HepG2 (cell line): ENCODE data around the gene ARFGEF3. TPM values are rescaled to one million over a fixed set of nuclear protein-coding genes. Genes with fewer than 3 reads are reported as not detected.

Source experiments
- BORCS8-MEF2B ChIP-seq: sonication (generic); formaldehyde crosslinking; IDR thresholded peaks from 2 replicates; pipeline ENCODE4 v1.8.0; 2022; ENCODE audit warnings: mild to moderate bottlenecking, missing genetic modification reagents
- CHCHD3 ChIP-seq: sonication (generic); formaldehyde crosslinking; IDR thresholded peaks from 2 replicates; pipeline ENCODE4 v1.8.0; 2022; ENCODE audit warnings: mild to moderate bottlenecking, missing genetic modification reagents, moderate library complexity
- GLI4 ChIP-seq: sonication (generic); formaldehyde crosslinking; IDR thresholded peaks from 2 replicates; pipeline ENCODE4 v1.5.1; 2020; ENCODE audit warnings: missing genetic modification reagents, mild to moderate bottlenecking, moderate library complexity, borderline replicate concordance
- HHEX ChIP-seq: IDR thresholded peaks from 2 replicates; pipeline ENCODE4 v1.6.1; 2016; ENCODE audit warnings: control low read depth
- MBNL3 ChIP-seq: fragments of 250-450 bp; sonication (Bioruptor Pico); conservative IDR thresholded peaks from 2 replicates; pipeline ENCODE4 v1.8.0; 2022; ENCODE audit warnings: mild to moderate bottlenecking, inconsistent platforms
- NAIF1 ChIP-seq: sonication (generic); formaldehyde crosslinking; IDR thresholded peaks from 2 replicates; pipeline ENCODE4 v1.5.0; 2020; ENCODE audit warnings: mild to moderate bottlenecking, missing genetic modification reagents, borderline replicate concordance
- NFE2L2 ChIP-seq: fragments of 150-350 bp; IDR thresholded peaks from 2 replicates; pipeline ENCODE4 v1.6.1; 2014; ENCODE audit warnings: low read length
- PAX8 ChIP-seq: sonication (generic); formaldehyde crosslinking; IDR thresholded peaks from 2 replicates; pipeline ENCODE4 v1.8.0; 2022; ENCODE audit warnings: mild to moderate bottlenecking, missing genetic modification reagents, borderline replicate concordance
- RCOR2 ChIP-seq: IDR thresholded peaks from 2 replicates; pipeline ENCODE4 v1.6.1; 2016; ENCODE audit warnings: missing biosample characterization, missing genetic modification reagents
- TCF7L2 ChIP-seq: IDR thresholded peaks from 2 replicates; pipeline ENCODE4 v1.6.1; 2011; ENCODE audit warnings: mild to moderate bottlenecking, low read depth, low read length, moderate library complexity
- ZBTB3 ChIP-seq: sonication (generic); formaldehyde crosslinking; IDR thresholded peaks from 2 replicates; pipeline ENCODE4 v1.4.0; 2020; ENCODE audit warnings: low read depth, mild to moderate bottlenecking, moderate library complexity, missing genetic modification reagents, borderline replicate concordance
- ZNF180 ChIP-seq: sonication (generic); formaldehyde crosslinking; IDR thresholded peaks from 2 replicates; pipeline ENCODE4 v1.4.0; 2020; ENCODE audit warnings: low read depth, missing genetic modification reagents, borderline replicate concordance
- ZNF335 ChIP-seq: sonication (generic); formaldehyde crosslinking; IDR thresholded peaks from 2 replicates; pipeline ENCODE4 v1.4.0; 2020; ENCODE audit warnings: missing genetic modification reagents
- ZNF367 ChIP-seq: sonication (generic); formaldehyde crosslinking; IDR thresholded peaks from 2 replicates; pipeline ENCODE4 v1.4.0; 2020; ENCODE audit warnings: missing genetic modification reagents, borderline replicate concordance
- polyA plus RNA-seq, 8 experiments: library from polyadenylated mRNA; depleted of rRNA in 3 of 8; stranded (reverse) in 7 of 8; unstranded in 1 of 8; fragments of >200 nt; fragmentation: Illumina TruSeq in 4 of 8; extraction: Trizol in 4 of 8; gene quantifications; 2 replicates each; pipeline versions ENCODE4 v1.2.1 to v1.2.3, GENCODE V29; 2011 to 2016; ENCODE audit warnings: low read depth in 4 of 8, missing spikeins in 1 of 8, mixed read lengths in 1 of 8; ENCODE audit not compliant: insufficient read depth in 1 of 8
- total RNA-seq, 5 experiments: library from RNA; depleted of rRNA; stranded (reverse); fragments of >200 nt; fragmentation: Illumina TruSeq; extraction: Trizol; gene quantifications; 2 replicates each; pipeline ENCODE4 v1.2.3, GENCODE V29; 2016; ENCODE audit warnings: low read depth in 1 of 5
- TF ChIP-seq, protein P1 (sequence below): sonication (generic); formaldehyde crosslinking; IDR thresholded peaks from 2 replicates; pipeline ENCODE4 v1.5.0; 2020; ENCODE audit warnings: missing genetic modification reagents
- TF ChIP-seq, protein P2 (sequence below): sonication (generic); formaldehyde crosslinking; IDR thresholded peaks from 2 replicates; pipeline ENCODE4 v1.8.1; 2023; ENCODE audit warnings: mild to moderate bottlenecking, moderate library complexity, missing genetic modification reagents
- TF ChIP-seq, protein P3 (sequence below): sonication (generic); formaldehyde crosslinking; IDR thresholded peaks from 2 replicates; pipeline ENCODE4 v1.9.0; 2021; ENCODE audit warnings: missing genetic modification reagents, mild to moderate bottlenecking, borderline replicate concordance
- TF ChIP-seq, protein P4 (sequence below): sonication (generic); formaldehyde crosslinking; IDR thresholded peaks from 2 replicates; pipeline ENCODE4 v1.8.1; 2023; ENCODE audit warnings: mild to moderate bottlenecking, missing genetic modification reagents
- TF ChIP-seq, protein P5 (sequence below): IDR thresholded peaks from 2 replicates; pipeline ENCODE4 v1.6.1; 2016; ENCODE audit warnings: low read depth, missing genetic modification reagents, missing compliant biosample characterization

The ARFGEF3 gene
- total and polyA plus RNA-seq, 2 of the 13 experiments (the other 11 are each of a cell fraction or from before 2014, with no cell fraction given): 0.60 to 2.6 TPM

DNA sequence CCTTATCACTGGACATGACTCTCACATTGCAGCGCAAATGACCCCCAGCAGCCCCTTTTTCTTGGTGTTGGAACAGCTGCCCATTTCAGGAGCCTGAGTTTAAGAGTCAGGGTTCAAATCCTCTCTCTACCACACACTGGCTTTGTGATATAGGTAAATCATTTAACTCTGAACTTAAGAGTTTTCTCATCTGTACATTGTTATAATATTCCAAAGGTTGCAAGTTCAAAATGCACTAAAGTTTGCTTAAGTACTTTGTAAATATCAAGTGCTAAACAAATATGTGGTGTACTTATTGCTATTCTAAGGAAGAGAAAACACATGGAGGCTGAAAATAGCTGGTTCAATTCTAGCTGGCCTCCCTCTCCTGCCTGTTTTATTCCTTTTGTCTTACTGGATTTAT is 95.9 kb downstream of the ARFGEF3 start (continued):
- TF ChIP-seq, protein P1, sequence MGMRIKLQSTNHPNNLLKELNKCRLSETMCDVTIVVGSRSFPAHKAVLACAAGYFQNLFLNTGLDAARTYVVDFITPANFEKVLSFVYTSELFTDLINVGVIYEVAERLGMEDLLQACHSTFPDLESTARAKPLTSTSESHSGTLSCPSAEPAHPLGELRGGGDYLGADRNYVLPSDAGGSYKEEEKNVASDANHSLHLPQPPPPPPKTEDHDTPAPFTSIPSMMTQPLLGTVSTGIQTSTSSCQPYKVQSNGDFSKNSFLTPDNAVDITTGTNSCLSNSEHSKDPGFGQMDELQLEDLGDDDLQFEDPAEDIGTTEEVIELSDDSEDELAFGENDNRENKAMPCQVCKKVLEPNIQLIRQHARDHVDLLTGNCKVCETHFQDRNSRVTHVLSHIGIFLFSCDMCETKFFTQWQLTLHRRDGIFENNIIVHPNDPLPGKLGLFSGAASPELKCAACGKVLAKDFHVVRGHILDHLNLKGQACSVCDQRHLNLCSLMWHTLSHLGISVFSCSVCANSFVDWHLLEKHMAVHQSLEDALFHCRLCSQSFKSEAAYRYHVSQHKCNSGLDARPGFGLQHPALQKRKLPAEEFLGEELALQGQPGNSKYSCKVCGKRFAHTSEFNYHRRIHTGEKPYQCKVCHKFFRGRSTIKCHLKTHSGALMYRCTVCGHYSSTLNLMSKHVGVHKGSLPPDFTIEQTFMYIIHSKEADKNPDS: no peak
- TF ChIP-seq, protein P2, sequence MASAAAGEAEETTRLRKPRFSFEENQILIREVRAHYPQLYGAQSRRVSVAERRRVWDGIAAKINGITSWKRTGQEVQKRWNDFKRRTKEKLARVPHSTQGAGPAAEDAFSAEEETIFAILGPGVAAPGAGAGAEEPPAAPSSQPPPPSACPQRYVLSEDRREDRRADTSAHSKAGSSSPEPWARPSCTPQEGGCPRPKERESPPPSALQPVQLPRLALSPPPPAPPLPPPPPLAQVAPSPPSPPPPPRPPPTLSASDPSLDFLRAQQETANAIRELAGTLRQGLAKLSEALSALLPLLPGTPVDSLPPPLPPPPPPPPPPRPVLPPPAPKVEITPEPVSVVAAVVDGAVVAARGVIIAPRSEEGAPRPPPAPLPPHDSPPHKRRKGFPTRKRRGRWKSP (CRISPR knock-in tag): peak; percentile 26; the same call in 1 of the 2 replicates
- TF ChIP-seq ZBTB3 (CRISPR knock-in tag): no peak
- TF ChIP-seq HHEX (CRISPR knock-in tag): no peak
- no peak for TF ChIP-seq PAX8 (CRISPR knock-in tag)
- TF ChIP-seq NAIF1: no peak
- peak; percentile 16; the same call in 1 of the 2 replicates for TF ChIP-seq RCOR2 (CRISPR knock-in tag)
- TF ChIP-seq NFE2L2: no peak
- no peak for TF ChIP-seq ZNF180 (CRISPR knock-in tag)
- TF ChIP-seq TCF7L2: no peak
- no peak for TF ChIP-seq MBNL3 (CRISPR knock-in tag)
- TF ChIP-seq, protein P3, sequence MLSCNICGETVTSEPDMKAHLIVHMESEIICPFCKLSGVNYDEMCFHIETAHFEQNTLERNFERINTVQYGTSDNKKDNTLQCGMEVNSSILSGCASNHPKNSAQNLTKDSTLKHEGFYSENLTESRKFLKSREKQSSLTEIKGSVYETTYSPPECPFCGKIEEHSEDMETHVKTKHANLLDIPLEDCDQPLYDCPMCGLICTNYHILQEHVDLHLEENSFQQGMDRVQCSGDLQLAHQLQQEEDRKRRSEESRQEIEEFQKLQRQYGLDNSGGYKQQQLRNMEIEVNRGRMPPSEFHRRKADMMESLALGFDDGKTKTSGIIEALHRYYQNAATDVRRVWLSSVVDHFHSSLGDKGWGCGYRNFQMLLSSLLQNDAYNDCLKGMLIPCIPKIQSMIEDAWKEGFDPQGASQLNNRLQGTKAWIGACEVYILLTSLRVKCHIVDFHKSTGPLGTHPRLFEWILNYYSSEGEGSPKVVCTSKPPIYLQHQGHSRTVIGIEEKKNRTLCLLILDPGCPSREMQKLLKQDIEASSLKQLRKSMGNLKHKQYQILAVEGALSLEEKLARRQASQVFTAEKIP: no peak
- no peak for TF ChIP-seq GLI4 (CRISPR knock-in tag)
- TF ChIP-seq, protein P4, sequence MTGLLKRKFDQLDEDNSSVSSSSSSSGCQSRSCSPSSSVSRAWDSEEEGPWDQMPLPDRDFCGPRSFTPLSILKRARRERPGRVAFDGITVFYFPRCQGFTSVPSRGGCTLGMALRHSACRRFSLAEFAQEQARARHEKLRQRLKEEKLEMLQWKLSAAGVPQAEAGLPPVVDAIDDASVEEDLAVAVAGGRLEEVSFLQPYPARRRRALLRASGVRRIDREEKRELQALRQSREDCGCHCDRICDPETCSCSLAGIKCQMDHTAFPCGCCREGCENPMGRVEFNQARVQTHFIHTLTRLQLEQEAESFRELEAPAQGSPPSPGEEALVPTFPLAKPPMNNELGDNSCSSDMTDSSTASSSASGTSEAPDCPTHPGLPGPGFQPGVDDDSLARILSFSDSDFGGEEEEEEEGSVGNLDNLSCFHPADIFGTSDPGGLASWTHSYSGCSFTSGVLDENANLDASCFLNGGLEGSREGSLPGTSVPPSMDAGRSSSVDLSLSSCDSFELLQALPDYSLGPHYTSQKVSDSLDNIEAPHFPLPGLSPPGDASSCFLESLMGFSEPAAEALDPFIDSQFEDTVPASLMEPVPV (CRISPR knock-in tag): no peak
- no peak for TF ChIP-seq CHCHD3 (CRISPR knock-in tag)
- TF ChIP-seq, protein P5, sequence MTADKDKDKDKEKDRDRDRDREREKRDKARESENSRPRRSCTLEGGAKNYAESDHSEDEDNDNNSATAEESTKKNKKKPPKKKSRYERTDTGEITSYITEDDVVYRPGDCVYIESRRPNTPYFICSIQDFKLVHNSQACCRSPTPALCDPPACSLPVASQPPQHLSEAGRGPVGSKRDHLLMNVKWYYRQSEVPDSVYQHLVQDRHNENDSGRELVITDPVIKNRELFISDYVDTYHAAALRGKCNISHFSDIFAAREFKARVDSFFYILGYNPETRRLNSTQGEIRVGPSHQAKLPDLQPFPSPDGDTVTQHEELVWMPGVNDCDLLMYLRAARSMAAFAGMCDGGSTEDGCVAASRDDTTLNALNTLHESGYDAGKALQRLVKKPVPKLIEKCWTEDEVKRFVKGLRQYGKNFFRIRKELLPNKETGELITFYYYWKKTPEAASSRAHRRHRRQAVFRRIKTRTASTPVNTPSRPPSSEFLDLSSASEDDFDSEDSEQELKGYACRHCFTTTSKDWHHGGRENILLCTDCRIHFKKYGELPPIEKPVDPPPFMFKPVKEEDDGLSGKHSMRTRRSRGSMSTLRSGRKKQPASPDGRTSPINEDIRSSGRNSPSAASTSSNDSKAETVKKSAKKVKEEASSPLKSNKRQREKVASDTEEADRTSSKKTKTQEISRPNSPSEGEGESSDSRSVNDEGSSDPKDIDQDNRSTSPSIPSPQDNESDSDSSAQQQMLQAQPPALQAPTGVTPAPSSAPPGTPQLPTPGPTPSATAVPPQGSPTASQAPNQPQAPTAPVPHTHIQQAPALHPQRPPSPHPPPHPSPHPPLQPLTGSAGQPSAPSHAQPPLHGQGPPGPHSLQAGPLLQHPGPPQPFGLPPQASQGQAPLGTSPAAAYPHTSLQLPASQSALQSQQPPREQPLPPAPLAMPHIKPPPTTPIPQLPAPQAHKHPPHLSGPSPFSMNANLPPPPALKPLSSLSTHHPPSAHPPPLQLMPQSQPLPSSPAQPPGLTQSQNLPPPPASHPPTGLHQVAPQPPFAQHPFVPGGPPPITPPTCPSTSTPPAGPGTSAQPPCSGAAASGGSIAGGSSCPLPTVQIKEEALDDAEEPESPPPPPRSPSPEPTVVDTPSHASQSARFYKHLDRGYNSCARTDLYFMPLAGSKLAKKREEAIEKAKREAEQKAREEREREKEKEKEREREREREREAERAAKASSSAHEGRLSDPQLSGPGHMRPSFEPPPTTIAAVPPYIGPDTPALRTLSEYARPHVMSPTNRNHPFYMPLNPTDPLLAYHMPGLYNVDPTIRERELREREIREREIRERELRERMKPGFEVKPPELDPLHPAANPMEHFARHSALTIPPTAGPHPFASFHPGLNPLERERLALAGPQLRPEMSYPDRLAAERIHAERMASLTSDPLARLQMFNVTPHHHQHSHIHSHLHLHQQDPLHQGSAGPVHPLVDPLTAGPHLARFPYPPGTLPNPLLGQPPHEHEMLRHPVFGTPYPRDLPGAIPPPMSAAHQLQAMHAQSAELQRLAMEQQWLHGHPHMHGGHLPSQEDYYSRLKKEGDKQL (CRISPR knock-in tag): no peak
- TF ChIP-seq BORCS8-MEF2B (CRISPR knock-in tag): no peak
- no peak for TF ChIP-seq ZNF367 (CRISPR knock-in tag)
- TF ChIP-seq ZNF335 (CRISPR knock-in tag): no peak
